H9 (cell line): ENCODE results near the gene PTPN23. TPM values are rescaled to one million over a fixed set of nuclear protein-coding genes. Genes with fewer than 3 reads are reported as not detected.
"Not testable (repeated sequence)": the region's sequence is repeated elsewhere in the genome, so short reads cannot be mapped to it uniquely, and the experiment has no call there.

Experiments
- DNase-seq: peaks from one replicate; pipeline ENCODE4 v3.0.0-alpha.2; 2017
- H2AFZ ChIP-seq: one replicate; pipeline ENCODE4 v1.6.1; 2013; ENCODE audit warnings: mild to moderate bottlenecking, low read length, control low read depth, moderate library complexity
- H2AK5ac ChIP-seq: 2 replicates; pipeline ENCODE4 v1.6.1; 2013; ENCODE audit warnings: low read length, control low read depth, mixed read lengths; ENCODE audit not compliant: insufficient read length
- H2BK120ac ChIP-seq: one replicate; pipeline ENCODE4 v1.6.1; 2013; ENCODE audit warnings: low read depth, mild to moderate bottlenecking, low read length, control low read depth, inconsistent platforms; ENCODE audit not compliant: poor library complexity, severe bottlenecking
- H2BK12ac ChIP-seq: 2 replicates; pipeline ENCODE4 v1.6.1; 2013; ENCODE audit warnings: low read length, control low read depth, mixed read lengths, low read depth; ENCODE audit not compliant: insufficient read length
- H2BK15ac ChIP-seq: 2 replicates; pipeline ENCODE4 v1.6.1; 2013; ENCODE audit warnings: low read depth, low read length, control low read depth
- H2BK20ac ChIP-seq: one replicate; pipeline ENCODE4 v1.6.1; 2013; ENCODE audit warnings: low read depth, mild to moderate bottlenecking, low read length, control low read depth, inconsistent platforms; ENCODE audit not compliant: poor library complexity, severe bottlenecking
- H2BK5ac ChIP-seq: 2 replicates; pipeline ENCODE4 v1.6.1; 2013; ENCODE audit warnings: low read length, control low read depth, mixed read lengths; ENCODE audit not compliant: insufficient read length
- H3K14ac ChIP-seq: 2 replicates; pipeline ENCODE4 v1.6.1; 2013; ENCODE audit warnings: low read length, control low read depth; ENCODE audit not compliant: insufficient read depth
- H3K18ac ChIP-seq: 2 replicates; pipeline ENCODE4 v1.6.1; 2013; ENCODE audit warnings: low read depth, mild to moderate bottlenecking, mixed read lengths, low read length, control low read depth; ENCODE audit not compliant: insufficient read length
- H3K23ac ChIP-seq: 2 replicates; pipeline ENCODE4 v1.6.1; 2013; ENCODE audit warnings: low read length, control low read depth, mixed read lengths, low read depth; ENCODE audit not compliant: insufficient read length
- H3K23me2 ChIP-seq: 2 replicates; pipeline ENCODE4 v1.6.1; 2013; ENCODE audit warnings: low read depth, mild to moderate bottlenecking, mixed read lengths, low read length, control low read depth; ENCODE audit not compliant: insufficient read length, poor library complexity, severe bottlenecking
- H3K27ac ChIP-seq: 2 replicates; pipeline ENCODE4 v1.5.1; 2013; ENCODE audit warnings: low read length, control low read depth, mixed read lengths, low read depth; ENCODE audit not compliant: insufficient read length
- H3K27me3 ChIP-seq: 2 replicates; pipeline ENCODE4 v1.6.1; 2013; ENCODE audit warnings: low read length, control low read depth, inconsistent platforms; ENCODE audit not compliant: insufficient read depth
- H3K4ac ChIP-seq: 2 replicates; pipeline ENCODE4 v1.6.1; 2013; ENCODE audit warnings: low read depth, mild to moderate bottlenecking, control low read depth, inconsistent platforms, low read length, moderate library complexity
- H3K4me1 ChIP-seq: 2 replicates; pipeline ENCODE4 v1.6.1; 2013; ENCODE audit warnings: low read length, control low read depth, inconsistent platforms; ENCODE audit not compliant: insufficient read depth
- H3K4me2 ChIP-seq: 2 replicates; pipeline ENCODE4 v1.6.1; 2013; ENCODE audit warnings: low read length, control low read depth, mixed read lengths; ENCODE audit not compliant: insufficient read length, insufficient read depth
- H3K56ac ChIP-seq: 2 replicates; pipeline ENCODE4 v1.6.1; 2013; ENCODE audit warnings: low read depth, mild to moderate bottlenecking, mixed read lengths, low read length, control low read depth; ENCODE audit not compliant: insufficient read length
- H3K79me1 ChIP-seq: 2 replicates; pipeline ENCODE4 v1.6.1; 2013; ENCODE audit warnings: low read depth, mild to moderate bottlenecking, moderate library complexity, low read length, control low read depth, inconsistent platforms; ENCODE audit not compliant: insufficient read depth, poor library complexity, severe bottlenecking
- H3K79me2 ChIP-seq: 2 replicates; pipeline ENCODE4 v1.6.1; 2013; ENCODE audit warnings: low read length, control low read depth, inconsistent platforms; ENCODE audit not compliant: insufficient read depth
- H3K9ac ChIP-seq: 2 replicates; pipeline ENCODE4 v1.6.1; 2013; ENCODE audit warnings: low read length, control low read depth, mixed read lengths; ENCODE audit not compliant: insufficient read length; ENCODE audit errors: extremely low read depth
- H3K9me3 ChIP-seq: one replicate; pipeline ENCODE4 v1.6.1; 2013; ENCODE audit warnings: low read depth, low read length, inconsistent platforms; ENCODE audit not compliant: control insufficient read depth
- H3T11ph ChIP-seq: one replicate; pipeline ENCODE4 v1.6.1; 2013; ENCODE audit warnings: mild to moderate bottlenecking, low read length, control low read depth, inconsistent platforms
- H4K20me1 ChIP-seq: one replicate; pipeline ENCODE4 v1.6.1; 2013; ENCODE audit not compliant: control insufficient read depth, insufficient read length, insufficient read depth
- H4K5ac ChIP-seq: 2 replicates; pipeline ENCODE4 v1.6.1; 2013; ENCODE audit warnings: low read depth, mild to moderate bottlenecking, mixed read lengths, low read length, control low read depth; ENCODE audit not compliant: insufficient read length
- H4K8ac ChIP-seq: replicated peaks from 2 replicates; pipeline ENCODE4 v1.6.1; 2013; ENCODE audit warnings: low read length, control low read depth, mixed read lengths, low read depth; ENCODE audit not compliant: insufficient read length
- H4K91ac ChIP-seq: 2 replicates; pipeline ENCODE4 v1.6.1; 2013; ENCODE audit warnings: low read depth, mild to moderate bottlenecking, moderate library complexity, mixed read lengths, low read length, control low read depth; ENCODE audit not compliant: insufficient read length
- H3K27ac Mint-ChIP-seq, 3 experiments: 2 replicates in 2 of 3; 3 replicates in 1 of 3; pipeline ENCODE4 v1.8.0; 2020 to 2021; ENCODE audit warnings: mixed read lengths in 3 of 3, mild to moderate bottlenecking in 1 of 3, moderate library complexity in 1 of 3
- H3K27me3 Mint-ChIP-seq: 2 replicates; pipeline ENCODE4 v1.8.0; 2021; ENCODE audit warnings: low read depth, mild to moderate bottlenecking, moderate library complexity, mixed read lengths
- H3K36me3 Mint-ChIP-seq, 3 experiments: 2 replicates in 2 of 3; 3 replicates in 1 of 3; pipeline ENCODE4 v1.8.0; 2020 to 2021; ENCODE audit warnings: low read depth in 3 of 3, mixed read lengths in 3 of 3; ENCODE audit not compliant: insufficient read depth in 1 of 3
- H3K4me1 Mint-ChIP-seq, 2 experiments: 2 replicates each; pipeline ENCODE4 v1.8.0; 2020; ENCODE audit warnings: mixed read lengths in 2 of 2
- H3K4me3 Mint-ChIP-seq, 2 experiments: 2 replicates in 1 of 2; 3 replicates in 1 of 2; pipeline ENCODE4 v1.8.0; 2020 to 2021; ENCODE audit warnings: mild to moderate bottlenecking in 2 of 2, mixed read lengths in 2 of 2, moderate library complexity in 1 of 2
- H3K9me3 Mint-ChIP-seq, 2 experiments: 2 replicates in 1 of 2; 3 replicates in 1 of 2; pipeline ENCODE4 v1.8.0; 2020; ENCODE audit warnings: mild to moderate bottlenecking in 2 of 2, mixed read lengths in 2 of 2, moderate library complexity in 1 of 2
- WGBS: extraction: QIAGEN DNeasy Blood & Tissue Kit; methylation state at CpG from one replicate; pipeline ENCODE4 v1.1.7; 2013; ENCODE audit warnings: missing lambda C conversion rate, low lambda C conversion rate, mixed read lengths; ENCODE audit not compliant: insufficient read length; ENCODE audit errors: extremely low coverage; 5-methylcytosine and 5-hydroxymethylcytosine counted together
- total RNA-seq: library from RNA; stranded (reverse); gene quantifications from 2 replicates; pipeline ENCODE4 v1.2.1, GENCODE V29; 2021
- TF ChIP-seq, protein P1 (sequence below): fragments of 200-600 bp; sonication (generic); conservative IDR thresholded peaks from 3 replicates; pipeline ENCODE4 v1.8.0; 2021; ENCODE audit warnings: antibody characterized with exemption, mild to moderate bottlenecking

The PTPN23 gene
- total RNA-seq, 1 experiment from 2014 or later: 42.2 TPM

DNA sequence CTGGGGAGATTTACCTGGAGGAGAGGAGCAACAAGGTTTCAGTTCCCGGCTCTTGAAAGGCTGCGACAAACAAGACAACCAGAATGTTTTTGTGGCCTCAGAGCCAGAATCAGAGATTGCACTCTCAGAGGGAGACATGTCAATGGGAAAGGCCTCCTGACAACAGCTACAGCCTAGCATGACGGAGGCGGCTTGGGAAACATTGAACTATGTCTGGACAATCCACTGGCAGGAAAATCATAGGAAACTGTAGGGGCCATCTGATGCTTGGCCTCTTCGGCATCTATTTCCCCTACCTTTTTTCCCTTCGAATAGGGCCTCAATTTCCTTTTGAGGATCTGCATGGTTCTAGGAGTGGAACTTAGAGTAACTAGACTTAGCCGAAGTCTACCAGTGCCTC is 13.2 kb upstream of the PTPN23 start:
- Histone ChIP-seq H3K18ac (no peak overlapping the region), H2AFZ (no peak overlapping the region), H3K56ac (no peak overlapping the region), H3K23ac (no peak overlapping the region), H2BK5ac (no peak overlapping the region), H3K27ac (no peak overlapping the region), H4K5ac (no peak overlapping the region), H4K20me1 (no peaks in the 10 kb centered on the region), H3K9ac (no peak overlapping the region), H3K4me1 (no peaks in the 10 kb centered on the region), H3K27me3 (no peaks in the 10 kb centered on the region), H2BK12ac (no peak overlapping the region), H3K79me2 (no peaks in the 10 kb centered on the region), H3K79me1 (no peaks in the 10 kb centered on the region), H4K8ac (no peak overlapping the region), H2BK15ac (no peak overlapping the region), H3K9me3 (no peaks in the 10 kb centered on the region), H3K4me2 (no peak overlapping the region), H3K23me2 (no peaks in the 10 kb centered on the region), H4K91ac (no peak overlapping the region), H2BK20ac (no peak overlapping the region), H3T11ph (no peak overlapping the region), H3K14ac (no peak overlapping the region), H3K4ac (no peak overlapping the region), H2AK5ac (no peak overlapping the region), H2BK120ac (no peak overlapping the region)
- no peak overlapping the region for H3K4me3 Mint-ChIP-seq
- H3K27me3 Mint-ChIP-seq: no peaks in the 10 kb centered on the region; the same call in 1 of the 2 replicates
- 0 out of 7 replicates have a peak overlapping the region, but pooled peaks of 1 of the 3 experiments have one; percentile 4 for H3K27ac Mint-ChIP-seq
- no CpG with 5 or more reads among the region's 7 CpGs for WGBS
- peaks cover 9 to 12% of the 10 kb centered on the region in 2 experiments for H3K4me1 Mint-ChIP-seq
- TF ChIP-seq, protein P1, sequence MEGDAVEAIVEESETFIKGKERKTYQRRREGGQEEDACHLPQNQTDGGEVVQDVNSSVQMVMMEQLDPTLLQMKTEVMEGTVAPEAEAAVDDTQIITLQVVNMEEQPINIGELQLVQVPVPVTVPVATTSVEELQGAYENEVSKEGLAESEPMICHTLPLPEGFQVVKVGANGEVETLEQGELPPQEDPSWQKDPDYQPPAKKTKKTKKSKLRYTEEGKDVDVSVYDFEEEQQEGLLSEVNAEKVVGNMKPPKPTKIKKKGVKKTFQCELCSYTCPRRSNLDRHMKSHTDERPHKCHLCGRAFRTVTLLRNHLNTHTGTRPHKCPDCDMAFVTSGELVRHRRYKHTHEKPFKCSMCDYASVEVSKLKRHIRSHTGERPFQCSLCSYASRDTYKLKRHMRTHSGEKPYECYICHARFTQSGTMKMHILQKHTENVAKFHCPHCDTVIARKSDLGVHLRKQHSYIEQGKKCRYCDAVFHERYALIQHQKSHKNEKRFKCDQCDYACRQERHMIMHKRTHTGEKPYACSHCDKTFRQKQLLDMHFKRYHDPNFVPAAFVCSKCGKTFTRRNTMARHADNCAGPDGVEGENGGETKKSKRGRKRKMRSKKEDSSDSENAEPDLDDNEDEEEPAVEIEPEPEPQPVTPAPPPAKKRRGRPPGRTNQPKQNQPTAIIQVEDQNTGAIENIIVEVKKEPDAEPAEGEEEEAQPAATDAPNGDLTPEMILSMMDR: no peak
- DNase-seq: no peak
- no peaks in the 10 kb centered on the region for H3K36me3 Mint-ChIP-seq
- H3K9me3 Mint-ChIP-seq: no peaks in the 10 kb centered on the region

DNA sequence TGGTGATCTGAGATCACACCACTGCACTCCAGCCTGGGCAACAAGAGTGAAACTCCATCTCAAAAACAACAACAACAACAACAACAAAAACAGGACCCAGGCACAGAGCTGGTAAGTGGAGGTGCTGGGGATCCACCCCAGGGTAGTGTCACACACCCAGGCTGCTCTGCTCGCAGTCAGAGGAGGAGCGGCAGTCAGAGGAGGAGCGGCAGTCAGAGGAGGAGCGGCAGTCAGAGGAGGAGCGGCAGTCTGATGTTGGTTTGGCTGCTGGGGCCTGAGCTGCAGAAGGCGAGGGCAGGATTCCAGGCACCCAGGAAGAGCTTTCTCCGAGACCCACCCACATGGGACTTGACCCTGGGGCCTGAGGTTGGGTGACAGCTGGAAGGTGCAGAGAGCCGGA is 10.8 kb upstream of the PTPN23 start:
- not testable (repeated sequence) for H3K23ac ChIP-seq, H2BK120ac ChIP-seq, H3K27me3 Mint-ChIP-seq, H2BK5ac ChIP-seq, H3K4me1 ChIP-seq, H3K9ac ChIP-seq, H4K20me1 ChIP-seq, H2BK15ac ChIP-seq, H2BK12ac ChIP-seq, H3K36me3 Mint-ChIP-seq, H3K14ac ChIP-seq, H2AK5ac ChIP-seq, H3K27ac ChIP-seq, H3T11ph ChIP-seq, H3K18ac ChIP-seq, H3K79me1 ChIP-seq, H3K79me2 ChIP-seq, H3K4ac ChIP-seq, H3K9me3 ChIP-seq, H4K8ac ChIP-seq, H2BK20ac ChIP-seq, H4K5ac ChIP-seq, H3K27me3 ChIP-seq, DNase-seq, H3K56ac ChIP-seq, H3K27ac Mint-ChIP-seq, H3K4me2 ChIP-seq, H3K9me3 Mint-ChIP-seq, H3K4me3 Mint-ChIP-seq, H3K23me2 ChIP-seq, H2AFZ ChIP-seq, H4K91ac ChIP-seq
- no CpG with 5 or more reads among the region's 8 CpGs for WGBS
- peaks cover 9 to 12% of the 10 kb centered on the region in 2 experiments for H3K4me1 Mint-ChIP-seq
